ENCODE results near the gene ATP11A.

ATP11A gene

DNA sequence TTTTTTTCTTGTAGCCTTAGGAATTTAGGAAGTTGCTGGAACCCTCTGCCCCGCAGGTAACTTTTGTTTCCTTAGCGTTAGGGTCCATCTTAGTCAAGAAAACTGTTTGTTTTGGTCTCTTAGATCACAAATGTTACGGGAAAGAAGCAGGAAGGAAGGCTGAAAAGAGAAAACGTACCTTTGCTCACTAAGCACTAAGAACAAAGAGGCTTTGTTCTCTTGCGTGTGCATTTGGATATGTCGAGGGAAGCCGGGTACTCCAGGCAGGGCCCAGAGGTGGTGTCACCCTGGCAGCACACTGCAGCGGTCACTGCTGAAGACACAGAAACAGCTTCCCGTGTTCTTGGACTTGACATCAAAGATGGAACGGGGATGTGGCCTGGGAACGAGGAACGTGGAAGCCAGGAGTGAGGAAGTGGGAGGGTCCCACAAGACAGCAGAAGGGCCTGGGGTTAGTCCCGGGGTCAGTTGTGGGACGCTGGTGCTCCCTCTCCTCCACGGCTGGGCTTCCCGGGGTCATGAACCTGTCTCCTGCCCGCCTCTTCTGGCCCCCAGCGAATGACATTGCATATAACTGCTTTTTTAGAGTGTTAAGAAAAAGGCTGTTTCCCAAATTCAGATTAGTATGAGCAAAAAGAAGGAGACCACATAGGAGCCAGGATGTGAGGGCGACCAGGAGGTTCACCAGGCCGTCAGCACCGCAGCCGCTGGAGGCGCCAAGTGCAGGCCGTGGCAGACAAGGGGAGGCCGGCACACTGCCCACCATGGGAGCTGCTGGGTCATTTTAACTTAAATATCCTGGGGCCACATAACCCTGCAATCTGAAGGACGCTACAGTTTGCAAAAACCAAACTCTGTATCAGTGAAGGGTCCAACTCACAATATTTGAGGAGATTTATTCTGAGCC is 31.6 kb downstream of the ATP11A start:
- no peak for DNase-seq (ENCODE audit: low read depth in 2 of 3, low spot score in 2 of 3)

DNA sequence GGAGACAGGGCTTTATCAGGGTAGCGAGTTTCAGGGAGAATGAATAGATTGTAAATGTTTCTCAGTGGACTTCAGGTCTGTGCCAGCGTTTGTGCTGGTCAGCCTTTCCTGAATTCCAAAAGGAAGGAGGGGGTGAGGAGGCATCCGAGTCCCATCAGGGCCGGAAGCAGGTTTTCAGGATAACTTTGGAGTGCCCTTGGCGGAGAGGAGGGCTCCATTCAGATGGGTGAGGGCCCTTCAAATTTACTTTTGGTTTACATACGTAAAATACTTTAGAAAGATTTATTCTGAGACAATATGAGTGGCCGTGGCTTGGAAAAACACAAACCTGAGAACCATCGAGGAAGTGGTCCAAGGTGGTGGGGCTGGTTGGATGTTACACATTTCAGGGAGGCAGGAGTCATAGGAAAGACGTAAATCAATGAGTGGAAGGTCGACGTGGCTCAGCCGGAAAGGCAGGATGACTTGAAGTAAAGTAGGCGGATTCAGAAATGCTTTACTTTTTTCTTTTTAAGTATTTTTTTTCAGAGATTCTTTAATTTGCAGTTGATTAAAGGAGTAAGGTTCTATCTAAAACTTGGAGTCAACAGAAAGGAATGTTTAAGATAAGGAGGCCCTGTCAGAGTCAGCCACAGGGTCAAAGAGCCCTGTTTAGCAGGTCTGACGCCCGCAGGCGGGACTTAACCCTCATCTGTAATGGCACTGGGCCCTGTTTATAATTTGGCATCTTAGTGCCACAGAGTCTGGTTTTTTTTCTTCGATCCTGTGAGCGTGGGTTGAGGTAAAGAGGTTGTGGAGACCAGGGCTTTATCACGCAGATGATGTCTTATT is 32.8 kb downstream of the ATP11A start:
- no peak for DNase-seq (ENCODE audit: low read depth in 2 of 3, low spot score in 2 of 3)

DNA sequence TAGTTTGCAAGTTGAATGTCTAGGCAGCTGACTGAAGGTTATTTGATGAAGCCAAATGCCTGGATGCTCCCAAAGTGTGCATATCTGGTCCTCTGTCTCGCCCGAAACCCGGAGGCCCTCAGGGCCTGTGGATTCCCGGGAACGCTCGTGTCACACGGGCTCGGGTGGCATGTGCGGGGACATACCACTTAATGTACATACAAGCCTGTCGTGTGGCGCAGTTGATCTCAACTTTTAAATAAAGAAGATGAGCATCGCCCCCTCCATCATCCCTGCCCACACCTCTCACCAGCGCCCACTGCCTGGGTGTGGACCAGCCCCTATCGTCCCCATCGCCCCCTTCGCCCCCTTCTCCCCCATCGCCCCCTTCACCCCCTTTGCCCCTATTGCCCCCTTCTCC is 33.9 kb downstream of the ATP11A start:
- no peak for DNase-seq (ENCODE audit: low read depth in 2 of 3, low spot score in 2 of 3)

DNA sequence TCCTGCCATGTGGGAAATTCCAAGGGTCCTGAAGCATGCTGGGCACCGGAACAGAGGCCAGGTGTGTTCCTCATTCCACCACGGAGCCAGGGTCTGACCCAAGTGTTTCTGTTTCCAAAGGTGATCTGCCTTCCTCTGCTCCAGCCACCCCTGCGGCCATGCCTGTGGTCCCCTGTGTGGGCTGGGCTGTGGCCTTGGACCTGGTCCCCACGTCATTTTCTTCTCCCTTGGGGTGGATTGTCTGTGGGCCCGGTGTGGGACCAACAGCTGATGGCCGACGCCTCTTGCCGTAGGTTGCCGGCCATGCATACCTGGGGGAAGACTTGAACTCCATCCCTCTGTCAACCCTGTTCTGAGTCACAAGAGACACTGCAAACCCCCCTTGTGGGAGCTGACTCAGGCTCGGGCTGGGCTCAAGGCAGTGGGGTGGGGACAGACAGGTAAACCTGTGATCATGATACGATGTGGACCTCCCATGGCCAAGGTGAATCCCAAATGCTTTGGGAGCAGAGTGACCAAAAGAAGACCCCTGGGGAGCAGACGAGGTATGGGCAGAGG is 35.0 kb downstream of the ATP11A start:
- DNase-seq (ENCODE audit: low read depth in 2 of 3, low spot score in 2 of 3), result no peak

DNA sequence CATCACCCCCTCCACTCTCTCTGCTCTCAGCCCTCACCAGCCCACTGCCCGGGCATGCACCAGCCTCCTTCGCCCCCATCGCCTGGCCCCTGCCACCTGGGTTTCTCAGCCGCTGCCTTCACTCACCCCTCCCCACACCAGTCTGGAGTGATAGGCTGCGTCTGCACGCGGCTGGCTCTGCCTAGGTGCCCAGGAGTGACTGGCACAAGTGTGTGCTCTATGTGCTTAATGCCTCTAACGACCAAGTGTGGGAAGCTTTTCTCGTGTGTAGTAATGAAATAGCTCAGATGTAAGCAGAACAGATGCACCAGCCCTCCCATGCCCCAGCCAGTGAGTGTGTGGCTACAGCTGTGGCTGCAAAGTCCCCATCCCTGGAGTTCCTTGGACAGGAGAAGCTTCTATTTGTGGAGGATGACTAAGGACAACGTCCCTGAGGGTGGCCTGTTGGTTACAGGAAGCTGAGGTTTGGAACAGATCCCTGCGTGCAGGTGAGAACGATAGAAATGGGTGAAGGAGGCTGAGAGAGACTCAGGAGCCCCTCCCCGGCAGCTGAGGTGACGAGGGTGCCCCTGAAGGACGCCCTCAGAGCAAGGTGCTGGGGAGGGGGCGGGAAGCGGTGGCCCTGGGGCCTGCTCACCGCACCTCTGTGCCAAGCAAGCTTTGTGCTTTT is 35.6 kb downstream of the ATP11A start:
- no peak for DNase-seq (ENCODE audit: low read depth in 2 of 3, low spot score in 2 of 3)

DNA sequence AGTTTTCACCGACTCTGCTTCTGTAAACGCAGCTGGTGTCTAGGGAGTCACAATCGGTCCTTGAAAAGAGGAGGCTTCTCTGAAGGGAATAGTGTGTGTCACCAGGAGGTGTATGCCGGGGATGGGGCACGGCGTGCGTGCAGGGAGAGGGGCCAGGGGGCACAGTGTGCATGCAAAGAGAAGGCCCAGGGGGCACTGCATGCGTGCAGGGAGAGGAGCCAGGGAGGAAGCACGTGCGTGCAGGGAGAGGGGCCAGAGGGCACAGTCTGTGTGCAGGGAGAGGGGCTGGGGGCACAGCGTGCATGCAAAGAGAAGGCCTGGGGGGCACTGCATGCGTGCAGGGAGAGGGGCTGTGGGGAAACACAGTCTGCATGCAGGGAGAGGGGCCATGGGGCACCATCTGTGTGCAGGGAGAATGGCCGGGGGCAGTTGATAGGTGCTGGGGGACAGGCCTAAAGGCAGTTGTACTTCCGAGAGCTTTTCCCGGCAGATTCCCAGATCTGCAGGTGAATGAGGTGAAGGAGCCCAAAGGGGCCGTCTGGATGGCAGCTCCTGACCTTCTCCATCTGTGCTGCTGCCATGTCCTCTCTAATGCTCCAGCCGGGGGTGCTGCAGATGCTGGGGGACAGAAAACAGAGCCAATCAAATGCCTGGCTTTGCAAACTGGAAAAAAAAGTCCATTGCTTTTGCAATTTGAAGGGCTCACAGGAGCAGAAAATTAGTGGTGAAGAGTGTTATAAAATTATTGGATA is 36.4 kb downstream of the ATP11A start:
- DNase-seq (ENCODE audit: low read depth in 2 of 3, low spot score in 2 of 3), result no peak

DNA sequence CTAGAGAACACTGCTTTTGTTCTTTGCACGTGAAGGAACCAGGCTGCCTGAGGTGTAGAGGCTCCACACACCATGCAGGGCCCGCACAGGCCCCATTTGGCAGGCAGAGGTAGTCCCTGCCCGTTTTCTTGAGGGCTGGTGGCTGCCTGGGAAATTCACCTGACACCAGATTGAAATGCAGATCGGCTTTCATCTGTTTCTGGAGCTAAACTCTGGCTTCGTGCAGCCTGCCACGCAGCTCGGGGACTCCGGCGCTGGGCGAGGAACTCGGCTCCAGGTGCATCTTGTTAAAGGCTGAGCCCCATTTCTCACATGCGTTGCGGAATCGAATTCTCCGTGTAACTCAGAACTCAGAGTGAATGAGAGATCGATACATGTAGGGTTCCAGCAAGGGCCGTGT is 37.7 kb downstream of the ATP11A start:
- no peak for DNase-seq (ENCODE audit: low read depth in 2 of 3, low spot score in 2 of 3)

DNA sequence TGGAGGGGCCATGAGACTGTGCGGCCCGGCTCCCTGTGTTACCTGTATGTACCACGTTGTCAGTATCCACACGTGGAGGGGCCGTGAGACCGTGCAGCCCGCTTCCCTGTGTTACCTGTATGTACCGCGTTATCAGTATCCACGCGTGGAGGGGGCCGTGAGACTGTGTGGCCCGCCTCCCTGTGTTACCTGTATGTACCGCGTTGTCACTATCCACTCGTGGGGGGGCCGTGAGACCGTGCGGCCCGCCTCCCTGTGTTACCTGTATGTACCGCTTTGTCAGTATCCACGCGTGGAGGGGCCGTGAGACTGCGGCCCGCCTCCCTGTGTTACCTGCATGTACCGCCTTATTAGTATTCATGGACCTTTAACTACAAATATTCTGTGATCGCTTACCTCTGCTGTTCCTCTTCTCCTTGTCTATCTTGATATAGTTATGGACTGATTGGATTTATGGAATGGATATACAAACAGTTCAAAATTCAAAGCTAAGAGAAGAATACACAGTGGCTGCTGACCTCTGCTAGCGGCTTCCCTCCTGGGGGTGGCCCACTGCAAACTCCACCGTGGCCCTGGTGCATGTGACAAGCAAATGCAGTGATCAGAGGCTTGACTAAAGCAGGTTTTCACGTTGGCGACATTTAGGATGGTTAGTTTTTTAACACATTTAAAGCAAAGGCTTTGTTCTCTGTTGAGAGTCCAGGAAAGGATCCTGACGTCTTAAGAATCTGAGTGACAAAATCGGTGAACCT is 38.7 kb downstream of the ATP11A start:
- no peak for DNase-seq (ENCODE audit: low read depth in 2 of 3, low spot score in 2 of 3)

DNA sequence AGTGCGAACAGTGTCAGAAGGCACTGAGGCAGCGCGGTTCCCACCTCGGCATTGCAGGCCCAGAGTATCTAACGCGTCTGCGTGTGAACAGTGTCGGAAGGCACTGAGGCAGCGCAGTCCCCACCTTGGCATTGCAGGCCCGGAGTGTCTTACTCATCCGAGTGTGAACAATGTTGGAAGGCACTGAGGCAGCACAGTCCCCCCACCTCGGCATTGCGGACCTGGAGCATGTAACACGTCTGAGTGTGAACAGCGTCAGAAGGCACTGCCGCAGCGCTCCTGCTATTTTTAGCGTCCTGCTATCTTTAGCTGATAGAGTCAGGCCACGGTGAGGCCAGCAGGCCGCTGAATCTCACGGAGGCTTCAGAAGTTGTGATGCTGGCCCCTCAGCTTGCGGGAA is 39.6 kb downstream of the ATP11A start:
- no peak for DNase-seq (ENCODE audit: low read depth in 2 of 3, low spot score in 2 of 3)

DNA sequence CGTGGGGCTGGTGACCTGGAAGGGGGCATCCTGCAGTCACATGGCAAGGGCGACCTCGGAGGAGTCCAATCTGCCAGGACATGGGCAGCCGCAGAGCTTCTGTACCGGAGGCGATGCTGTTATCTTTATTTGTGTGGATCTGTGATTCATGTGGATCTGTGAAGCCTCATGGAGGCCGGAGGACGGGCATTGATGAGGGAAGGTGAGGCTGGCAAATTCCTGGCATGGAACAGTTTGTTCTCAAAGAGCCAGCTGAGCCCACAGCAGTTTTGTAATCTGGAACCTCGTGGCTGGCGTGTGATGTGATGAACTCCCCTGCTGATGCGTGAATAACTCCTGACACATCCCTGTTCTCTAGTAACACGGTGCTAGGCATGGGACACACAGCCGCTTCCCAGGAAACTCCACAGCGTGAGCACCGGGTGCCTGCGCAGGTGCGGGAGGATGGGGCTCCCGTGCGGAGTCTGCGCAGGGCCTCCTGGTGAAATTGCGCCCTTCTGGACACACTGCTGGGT is 40.4 kb downstream of the ATP11A start:
- DNase-seq (ENCODE audit: low read depth in 2 of 3, low spot score in 2 of 3), result no peak

DNA sequence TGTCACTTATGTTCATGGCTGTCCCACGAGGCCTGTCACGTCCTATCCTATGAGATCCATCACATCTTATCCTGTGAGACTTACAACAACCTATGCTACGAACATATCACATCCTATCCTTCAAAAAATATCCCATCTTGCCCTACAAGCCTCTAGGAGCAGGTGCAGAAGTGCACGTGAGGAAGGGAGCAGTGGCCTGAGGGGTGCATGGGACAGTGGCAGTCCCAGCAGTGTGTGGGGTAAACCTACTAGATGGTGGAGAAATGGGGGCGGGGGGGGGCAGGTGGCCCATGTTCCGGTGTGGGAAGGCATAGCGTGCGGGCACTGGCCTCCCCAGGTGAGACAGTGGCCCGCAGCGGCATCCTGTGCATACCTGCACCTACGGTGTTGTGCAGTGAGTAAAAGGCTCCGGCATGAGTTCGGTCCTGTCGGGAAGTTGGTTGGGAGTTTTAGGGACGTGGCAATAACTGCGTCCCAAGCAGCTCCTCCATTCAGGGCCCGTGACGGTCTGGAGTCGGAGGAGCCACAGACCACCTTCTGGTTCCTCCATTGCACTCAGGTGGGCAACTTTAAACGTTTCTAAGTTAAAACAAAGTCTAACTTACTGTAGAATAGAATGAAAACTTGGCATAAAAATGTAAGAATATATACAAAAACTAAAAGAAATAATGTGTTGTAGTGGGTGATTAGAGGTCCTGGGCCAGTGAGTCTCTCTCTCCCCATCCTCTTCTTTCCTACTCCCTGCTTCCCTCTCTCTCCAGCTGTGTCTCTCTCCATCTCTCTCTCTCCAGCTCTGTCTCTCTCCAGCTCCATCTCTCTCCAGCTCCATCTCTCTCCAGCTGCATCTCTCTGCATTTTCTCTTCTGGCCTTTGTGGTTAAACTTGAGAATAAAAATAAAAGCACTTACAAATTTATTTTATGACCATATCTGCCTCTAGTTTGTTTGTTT is 42.1 kb downstream of the ATP11A start:
- DNase-seq (ENCODE audit: low read depth in 2 of 3, low spot score in 2 of 3), result no peak

DNA sequence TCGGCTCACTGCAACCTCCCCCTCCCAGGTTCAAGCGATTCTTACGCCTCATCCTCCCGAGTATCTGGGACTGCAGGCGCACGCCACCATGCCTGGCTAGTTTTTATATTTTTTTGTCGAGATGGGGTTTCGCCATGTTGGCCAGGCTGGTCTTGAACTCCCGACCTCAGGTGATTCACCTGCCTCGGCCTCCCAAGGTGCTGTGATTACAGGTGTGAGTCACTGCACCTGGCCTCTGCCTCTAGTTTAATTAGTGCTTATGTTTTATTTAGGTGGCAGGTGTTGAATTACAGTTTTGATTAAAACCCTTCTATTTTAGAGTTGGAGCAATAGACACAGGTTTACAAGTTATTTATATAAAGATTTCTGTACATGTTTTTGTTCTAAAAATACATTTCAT is 42.8 kb downstream of the ATP11A start:
- DNase-seq (ENCODE audit: low read depth in 2 of 3, low spot score in 2 of 3), result no peak

DNA sequence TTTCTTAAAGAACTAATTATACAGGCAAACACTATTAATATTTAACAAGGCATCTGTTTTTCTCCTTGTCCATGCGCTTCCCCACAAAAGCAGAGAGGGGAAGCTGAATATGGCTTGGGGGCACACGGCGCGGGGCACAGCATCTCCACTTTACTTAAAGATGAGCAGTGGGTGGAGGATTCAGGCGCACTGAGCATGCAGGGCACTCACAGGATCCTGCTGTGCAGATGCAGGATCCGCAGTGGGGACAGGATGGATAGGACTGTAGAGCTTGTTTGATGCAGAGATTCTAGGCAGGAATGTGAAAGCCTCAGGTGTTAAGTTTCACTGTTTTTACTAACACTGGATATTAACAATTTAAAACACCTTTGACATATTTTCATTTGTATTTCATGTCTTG is 43.3 kb downstream of the ATP11A start:
- no peak for DNase-seq (ENCODE audit: low read depth in 2 of 3, low spot score in 2 of 3)

DNA sequence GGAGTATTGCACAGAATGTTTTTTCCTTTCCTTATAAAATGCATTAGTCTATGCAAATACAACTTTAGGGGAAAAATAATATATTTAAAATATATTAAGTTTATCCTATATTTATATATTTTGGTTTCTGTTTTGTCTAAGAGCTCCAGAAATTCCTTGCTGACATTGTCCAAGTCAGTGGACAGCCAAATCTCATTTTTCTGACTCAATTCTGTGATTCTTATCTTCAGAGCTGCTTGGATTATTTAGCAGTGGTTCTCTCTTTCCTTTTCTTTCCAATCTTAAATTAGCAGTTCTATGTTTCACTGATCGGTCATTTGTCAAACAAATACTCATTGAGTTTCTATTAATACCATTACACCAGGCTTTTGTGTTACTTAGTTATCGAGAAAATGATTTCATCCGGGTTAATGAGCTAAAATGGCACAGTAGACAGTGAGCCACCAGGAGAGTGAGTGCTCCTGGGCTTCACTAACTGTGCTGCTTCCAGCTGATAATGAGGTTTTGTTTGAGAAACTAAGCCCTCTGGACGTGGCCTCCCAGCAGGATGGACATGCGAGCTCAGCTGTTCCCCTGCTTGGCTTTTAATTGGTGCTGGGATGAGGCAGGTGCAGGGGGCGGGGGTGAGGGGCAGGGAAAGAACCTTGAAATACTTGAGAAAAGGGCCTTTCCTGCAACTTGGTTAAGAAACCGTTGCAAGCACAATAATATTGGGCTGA is 44.0 kb downstream of the ATP11A start:
- DNase-seq (ENCODE audit: low read depth in 2 of 3, low spot score in 2 of 3), result no peak

DNA sequence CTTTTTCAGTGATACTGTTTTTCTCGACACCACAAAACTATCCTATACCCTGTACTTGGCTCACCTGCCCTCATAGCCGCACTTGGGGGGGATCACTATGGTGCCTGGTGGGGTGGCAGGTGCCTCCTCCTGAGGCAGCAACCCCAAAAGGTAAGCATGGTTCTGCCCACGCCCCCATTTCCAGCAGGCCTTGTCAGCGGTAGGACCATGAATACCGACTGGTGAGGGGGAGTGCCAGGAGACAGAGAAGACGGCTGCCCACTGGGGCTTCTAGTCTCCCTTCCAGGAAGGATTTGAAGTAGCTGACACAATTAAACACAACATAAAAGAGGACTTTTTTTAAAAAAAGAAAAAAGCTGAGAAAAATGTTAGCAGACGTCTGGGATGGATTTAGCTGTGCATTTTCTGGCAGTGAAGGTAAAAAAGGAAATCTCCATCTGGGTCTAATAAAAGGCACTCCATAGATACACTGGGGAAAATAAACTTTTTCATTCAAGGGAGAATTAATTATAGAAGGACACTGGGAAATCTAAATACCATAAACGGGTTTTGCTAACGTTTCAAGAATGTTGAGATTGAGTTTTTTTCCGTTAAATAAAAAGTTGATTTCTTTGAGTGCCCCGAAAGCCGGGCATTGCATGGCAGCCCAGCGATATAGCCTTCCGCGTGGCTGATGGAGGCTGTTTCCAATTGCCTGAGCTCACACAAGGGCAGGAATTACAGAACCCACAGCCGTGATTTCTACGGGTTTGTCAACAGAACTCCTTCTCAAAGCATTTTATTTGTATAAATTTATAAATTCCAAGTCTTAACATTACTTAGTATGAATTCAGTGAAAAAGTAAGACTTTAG is 45.1 kb downstream of the ATP11A start:
- no peak for DNase-seq (ENCODE audit: low read depth in 2 of 3, low spot score in 2 of 3)

DNA sequence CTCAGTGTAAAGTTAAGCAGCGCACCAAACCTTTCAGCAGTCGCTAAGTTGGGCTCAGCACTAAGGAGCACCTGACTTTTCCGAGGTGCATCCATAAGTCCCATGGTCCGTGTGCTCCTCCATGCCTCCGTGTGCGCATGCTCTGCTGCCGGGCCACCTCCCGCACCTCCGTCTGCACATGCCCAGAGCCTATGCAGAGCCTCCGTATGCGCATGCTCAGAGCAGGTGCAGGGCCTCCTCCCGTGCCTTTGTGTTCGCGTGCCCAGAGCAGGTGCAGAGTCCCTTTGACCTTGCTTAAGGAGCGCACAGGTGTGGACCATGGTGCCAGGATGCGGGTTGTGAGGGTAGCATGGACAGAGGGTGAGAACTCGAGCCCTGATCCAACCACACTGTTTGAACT is 46.0 kb downstream of the ATP11A start:
- DNase-seq (ENCODE audit: low read depth in 2 of 3, low spot score in 2 of 3), result no peak

DNA sequence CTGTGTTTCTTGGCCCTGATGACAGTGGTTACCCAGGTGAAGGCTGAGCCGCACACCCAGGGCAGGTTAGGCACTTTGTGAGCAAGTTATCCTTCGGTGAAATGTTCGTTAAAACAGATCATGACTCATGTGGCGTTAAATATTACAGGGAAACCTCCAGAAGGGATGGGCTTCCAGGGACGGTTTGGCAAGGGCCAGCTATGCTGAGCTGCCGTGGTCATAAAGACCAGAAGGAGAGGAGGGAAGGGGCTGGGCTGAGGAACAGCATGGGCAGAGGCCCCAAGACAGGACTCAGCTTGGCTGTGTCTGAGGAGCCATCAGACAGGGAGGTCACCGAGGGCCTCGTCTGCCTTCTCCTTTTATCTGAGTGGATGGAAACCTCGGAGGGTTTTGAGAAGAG is 47.5 kb downstream of the ATP11A start:
- no peak for DNase-seq (ENCODE audit: low read depth in 2 of 3, low spot score in 2 of 3)

All from activated CD8-positive, alpha-beta memory T cell treated with anti-CD3 and anti-CD28 coated beads for 48 hours (primary cell).